Gastrocnemius medialis (tissue), 4 donors: ENCODE results near the gene CWC22. TPM values are rescaled to one million over a fixed set of nuclear protein-coding genes. Genes with fewer than 3 reads are reported as not detected.
A peak's percentile ranks its signal among the peaks of the same experiment; 100 is the strongest.
"Not testable (repeated sequence)": the region's sequence is repeated elsewhere in the genome, so short reads cannot be mapped to it uniquely, and the experiment has no call there.

Source experiments
- ATAC-seq, 2 donors: fragments of 150-250 bp; one replicate each; pipeline ENCODE4 v1.9.1; 2016
- DNase-seq, 2 donors: peaks; one replicate each; pipeline ENCODE4 v3.0.0-alpha.2; 2019
- H3K27ac ChIP-seq, 4 donors: fragments of 200-600 bp; sonication (generic); 1 replicate in 1 of 4; 2 replicates in 3 of 4; pipeline ENCODE4 v1.5.1; 2016 to 2018; ENCODE audit warnings: mild to moderate bottlenecking in 2 of 4, moderate library complexity in 1 of 4
- H3K27me3 ChIP-seq, 3 donors: fragments of 200-600 bp; sonication (generic) in 2 of 3; 1 replicate in 1 of 3; 2 replicates in 2 of 3; pipeline versions ENCODE4 v1.5.1 to v1.6.0; 2016 to 2019; ENCODE audit warnings: mild to moderate bottlenecking in 1 of 3, moderate library complexity in 1 of 3
- H3K36me3 ChIP-seq, 2 donors: fragments of 200-600 bp; sonication (generic) in 1 of 2; one replicate each; pipeline ENCODE4 v1.5.1; 2017 to 2018
- H3K4me1 ChIP-seq, 2 donors: fragments of 200-600 bp; sonication (generic) in 1 of 2; one replicate each; pipeline ENCODE4 v1.5.1; 2016 to 2017; ENCODE audit warnings: mild to moderate bottlenecking in 2 of 2
- H3K4me3 ChIP-seq, 4 donors: fragments of 200-600 bp; sonication (generic) in 3 of 4; 1 replicate in 1 of 4; 2 replicates in 3 of 4; pipeline ENCODE4 v1.5.1; 2016 to 2019; ENCODE audit warnings: mild to moderate bottlenecking in 2 of 4
- H3K9me3 ChIP-seq, 3 donors: fragments of 200-600 bp; sonication (generic) in 2 of 3; 1 replicate in 1 of 3; 2 replicates in 2 of 3; pipeline ENCODE4 v1.5.1; 2016 to 2019
- POLR2A ChIP-seq, 2 donors: fragments of 450-650 bp; IDR thresholded peaks; one replicate each; pipeline ENCODE4 v1.6.1; 2017; ENCODE audit warnings: antibody characterized with exemption in 2 of 2, mild to moderate bottlenecking in 2 of 2, moderate library complexity in 2 of 2
- in situ Hi-C, 4 donors: fragments of 200-750 bp; cut with MboI; loops; one replicate each; pipeline versions ENCODE4 v1.15.0 to v1.8.0; 2017; ENCODE audit warnings: low sequenced_read_pairs in 4 of 4
- intact Hi-C: fragments of 100-400 bp; cut with DNase I; formaldehyde crosslinking; loops from one replicate; pipeline ENCODE4 v1.15.1; 2023; ENCODE audit warnings: low total_unique reads
- total RNA-seq, 4 donors: library from RNA; depleted of rRNA; stranded (reverse); fragments of >200 nt; gene quantifications; one replicate each; pipeline versions ENCODE4 v1.1.0 to v1.2.3, GENCODE V29; 2016
- TF ChIP-seq, protein P1 (sequence below), 5 experiments: fragments of 450-650 bp in 3 of 5; fragments of 200-600 bp in 2 of 5; sonication (generic) in 2 of 5; IDR thresholded peaks in 4 of 5; conservative IDR thresholded peaks in 1 of 5; 1 replicate in 4 of 5; 2 replicates in 1 of 5; pipeline ENCODE4 v1.5.1; 2016 to 2019; ENCODE audit warnings: antibody characterized with exemption in 5 of 5, mild to moderate bottlenecking in 3 of 5, moderate library complexity in 3 of 5

Gene CWC22
- total RNA-seq, 4 donors from 2014 or later, result 9.7 to 15.6 (median 12.8) TPM

- DNase-seq, result peak in 1 of 2 donors; percentile 16
- in situ Hi-C loops (no loop called here), intact Hi-C loops (loop anchor here (2.0 kb wide), 1 partner anchor 94 kb away; no protein-coding TSS in a partner anchor)
- no peak for ATAC-seq
- no peak overlapping the region for H3K4me3 ChIP-seq
- H3K9me3 ChIP-seq, result no peaks in the 10 kb centered on the region
- H3K4me1 ChIP-seq, result peaks cover 0 to 8% of the 10 kb centered on the region in 2 donors
- TF ChIP-seq, protein P1, sequence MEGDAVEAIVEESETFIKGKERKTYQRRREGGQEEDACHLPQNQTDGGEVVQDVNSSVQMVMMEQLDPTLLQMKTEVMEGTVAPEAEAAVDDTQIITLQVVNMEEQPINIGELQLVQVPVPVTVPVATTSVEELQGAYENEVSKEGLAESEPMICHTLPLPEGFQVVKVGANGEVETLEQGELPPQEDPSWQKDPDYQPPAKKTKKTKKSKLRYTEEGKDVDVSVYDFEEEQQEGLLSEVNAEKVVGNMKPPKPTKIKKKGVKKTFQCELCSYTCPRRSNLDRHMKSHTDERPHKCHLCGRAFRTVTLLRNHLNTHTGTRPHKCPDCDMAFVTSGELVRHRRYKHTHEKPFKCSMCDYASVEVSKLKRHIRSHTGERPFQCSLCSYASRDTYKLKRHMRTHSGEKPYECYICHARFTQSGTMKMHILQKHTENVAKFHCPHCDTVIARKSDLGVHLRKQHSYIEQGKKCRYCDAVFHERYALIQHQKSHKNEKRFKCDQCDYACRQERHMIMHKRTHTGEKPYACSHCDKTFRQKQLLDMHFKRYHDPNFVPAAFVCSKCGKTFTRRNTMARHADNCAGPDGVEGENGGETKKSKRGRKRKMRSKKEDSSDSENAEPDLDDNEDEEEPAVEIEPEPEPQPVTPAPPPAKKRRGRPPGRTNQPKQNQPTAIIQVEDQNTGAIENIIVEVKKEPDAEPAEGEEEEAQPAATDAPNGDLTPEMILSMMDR (IDR thresholded peaks at IDR 0.05 in 4 of 5, conservative IDR thresholded peaks at IDR 0.05 in 1 of 5), result peak in 4 of 5 experiments; percentile 11 to 53 (median 32)
- TF ChIP-seq POLR2A (IDR thresholded peaks at IDR 0.05), result no peak
- H3K27ac ChIP-seq, result no peak overlapping the region
- H3K27me3 ChIP-seq, result no peaks in the 10 kb centered on the region
- no peaks in the 10 kb centered on the region for H3K36me3 ChIP-seq
These were observed 70.4 kb downstream of the CWC22 start for GRCh38 chr2:179936654-179937053.

- DNase-seq (no peak), ATAC-seq (no peak)
- TF ChIP-seq, protein P1 (IDR thresholded peaks at IDR 0.05 in 4 of 5, conservative IDR thresholded peaks at IDR 0.05 in 1 of 5), result no peak
- TF ChIP-seq POLR2A (IDR thresholded peaks at IDR 0.05), result no peak
- intact Hi-C loops (loop anchor here (2.0 kb wide), 1 partner anchor 93 kb away; no protein-coding TSS in a partner anchor), in situ Hi-C loops (no loop called here)
- no peak overlapping the region for H3K27ac ChIP-seq
- no peaks in the 10 kb centered on the region for H3K27me3 ChIP-seq
- no peaks in the 10 kb centered on the region for H3K36me3 ChIP-seq
- H3K4me1 ChIP-seq, result peaks cover 0 to 8% of the 10 kb centered on the region in 2 donors
- H3K9me3 ChIP-seq, result no peaks in the 10 kb centered on the region
- H3K4me3 ChIP-seq, result no peak overlapping the region
These were observed 71.0 kb downstream of the CWC22 start for GRCh38 chr2:179936141-179936540.

GRCh38 chr2:179932786-179933185, 74.3 kb downstream of the CWC22 start:
- H3K27ac ChIP-seq, result no peak overlapping the region
- H3K9me3 ChIP-seq, result no peaks in the 10 kb centered on the region
- H3K4me1 ChIP-seq, result peaks cover 0 to 8% of the 10 kb centered on the region in 2 donors
- H3K36me3 ChIP-seq, result no peaks in the 10 kb centered on the region
- intact Hi-C loops (no loop called here), in situ Hi-C loops (no loop called here)
- no peak overlapping the region for H3K4me3 ChIP-seq
- DNase-seq, result no peak
- ATAC-seq, result no peak
- no peaks in the 10 kb centered on the region for H3K27me3 ChIP-seq
- TF ChIP-seq POLR2A (IDR thresholded peaks at IDR 0.05), result no peak
- TF ChIP-seq, protein P1 (IDR thresholded peaks at IDR 0.05 in 4 of 5, conservative IDR thresholded peaks at IDR 0.05 in 1 of 5), result no peak

GRCh38 chr2:179931502-179931901, 75.6 kb downstream of the CWC22 start:
- H3K27ac ChIP-seq, result no peak overlapping the region
- H3K27me3 ChIP-seq, result no peaks in the 10 kb centered on the region
- no peak overlapping the region for H3K4me3 ChIP-seq
- intact Hi-C loops (no loop called here), in situ Hi-C loops (no loop called here)
- ATAC-seq, result no peak
- TF ChIP-seq, protein P1 (IDR thresholded peaks at IDR 0.05 in 4 of 5, conservative IDR thresholded peaks at IDR 0.05 in 1 of 5), result no peak
- TF ChIP-seq POLR2A (IDR thresholded peaks at IDR 0.05), result no peak
- peaks cover 0 to 8% of the 10 kb centered on the region in 2 donors for H3K4me1 ChIP-seq
- no peaks in the 10 kb centered on the region for H3K36me3 ChIP-seq
- no peaks in the 10 kb centered on the region for H3K9me3 ChIP-seq
- no peak for DNase-seq

- H3K4me3 ChIP-seq, ATAC-seq, intact Hi-C loops, DNase-seq, H3K27me3 ChIP-seq, H3K9me3 ChIP-seq, H3K27ac ChIP-seq, H3K4me1 ChIP-seq, in situ Hi-C loops, H3K36me3 ChIP-seq: not testable (repeated sequence)
These were observed 77.1 kb downstream of the CWC22 start for GRCh38 chr2:179929997-179930396.
